22Rv1 (cell line): ENCODE data around the gene EIF3K.
"Not testable (repeated sequence)": the region's sequence is repeated elsewhere in the genome, so short reads cannot be mapped to it uniquely, and the experiment has no call there.

Source experiments
- H3K27ac ChIP-seq: fragments of 450-650 bp; 2 replicates; pipeline ENCODE4 v1.5.1; 2017
- ZFX ChIP-seq: fragments of 450-650 bp; IDR thresholded peaks from 2 replicates; pipeline ENCODE4 v1.6.1; 2017; ENCODE audit warnings: antibody characterized with exemption, borderline replicate concordance
- TF ChIP-seq, protein P1 (sequence below): fragments of 450-650 bp; IDR thresholded peaks from 2 replicates; pipeline ENCODE4 v1.5.1; 2017; ENCODE audit warnings: mild to moderate bottlenecking

EIF3K gene

DNA sequence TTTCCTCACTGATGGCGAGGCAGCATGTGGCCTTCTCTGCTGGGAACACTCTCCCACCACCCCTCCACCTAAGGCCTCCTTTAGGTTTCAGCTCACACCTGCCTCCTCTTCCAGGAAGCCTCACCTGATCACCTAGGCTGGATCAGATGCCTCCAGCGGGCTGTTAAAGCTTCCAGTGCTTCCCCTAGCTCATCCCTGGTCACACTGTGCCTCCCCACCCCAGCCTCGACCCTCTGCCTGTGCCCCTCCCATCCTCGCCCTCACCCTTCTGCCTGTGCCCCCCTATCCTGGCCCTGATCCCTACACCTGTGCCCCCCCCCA lies 35.0 kb upstream of the EIF3K start:
- no peak for TF ChIP-seq ZFX
- TF ChIP-seq, protein P1, sequence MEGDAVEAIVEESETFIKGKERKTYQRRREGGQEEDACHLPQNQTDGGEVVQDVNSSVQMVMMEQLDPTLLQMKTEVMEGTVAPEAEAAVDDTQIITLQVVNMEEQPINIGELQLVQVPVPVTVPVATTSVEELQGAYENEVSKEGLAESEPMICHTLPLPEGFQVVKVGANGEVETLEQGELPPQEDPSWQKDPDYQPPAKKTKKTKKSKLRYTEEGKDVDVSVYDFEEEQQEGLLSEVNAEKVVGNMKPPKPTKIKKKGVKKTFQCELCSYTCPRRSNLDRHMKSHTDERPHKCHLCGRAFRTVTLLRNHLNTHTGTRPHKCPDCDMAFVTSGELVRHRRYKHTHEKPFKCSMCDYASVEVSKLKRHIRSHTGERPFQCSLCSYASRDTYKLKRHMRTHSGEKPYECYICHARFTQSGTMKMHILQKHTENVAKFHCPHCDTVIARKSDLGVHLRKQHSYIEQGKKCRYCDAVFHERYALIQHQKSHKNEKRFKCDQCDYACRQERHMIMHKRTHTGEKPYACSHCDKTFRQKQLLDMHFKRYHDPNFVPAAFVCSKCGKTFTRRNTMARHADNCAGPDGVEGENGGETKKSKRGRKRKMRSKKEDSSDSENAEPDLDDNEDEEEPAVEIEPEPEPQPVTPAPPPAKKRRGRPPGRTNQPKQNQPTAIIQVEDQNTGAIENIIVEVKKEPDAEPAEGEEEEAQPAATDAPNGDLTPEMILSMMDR = no peak
- H3K27ac ChIP-seq = no peak overlapping the region

GRCh38 chr19:38587562-38587961 lies 31.4 kb upstream of the EIF3K start:
- TF ChIP-seq ZFX = no peak
- TF ChIP-seq, protein P1 = no peak
- no peak overlapping the region for H3K27ac ChIP-seq

- TF ChIP-seq ZFX = no peak
- TF ChIP-seq, protein P1 = no peak
- no peak overlapping the region for H3K27ac ChIP-seq
These were observed 30.9 kb upstream of the EIF3K start for GRCh38 chr19:38588041-38588440.

- TF ChIP-seq, protein P1 = no peak
- TF ChIP-seq ZFX = no peak
- no peak overlapping the region for H3K27ac ChIP-seq
These were observed 26.0 kb upstream of the EIF3K start for GRCh38 chr19:38592940-38593339.

GRCh38 chr19:38596057-38596981 lies 22.7 kb upstream of the EIF3K start:
- peak overlapping the region; percentile 90 for H3K27ac ChIP-seq

DNA sequence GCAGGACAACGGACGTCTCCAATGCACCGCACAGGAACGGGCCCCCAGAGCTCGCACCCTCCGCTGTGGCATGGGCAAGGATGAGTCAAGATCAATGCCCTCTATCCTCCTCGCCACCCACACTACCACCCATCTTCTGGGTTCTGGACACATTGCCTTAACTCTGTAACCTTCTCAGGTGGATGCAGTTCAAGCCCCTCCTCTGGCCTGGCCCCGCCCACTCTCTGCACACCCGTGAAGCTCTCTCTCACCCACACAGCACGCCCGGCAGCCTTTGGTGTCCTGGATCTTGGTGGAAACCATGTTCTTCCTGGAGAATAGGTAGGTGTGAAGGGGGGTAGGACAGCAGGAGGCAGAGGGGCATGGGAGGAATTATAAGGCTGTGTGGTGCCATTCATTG lies 21.9 kb upstream of the EIF3K start:
- peak overlapping the region; percentile 90 for H3K27ac ChIP-seq
- TF ChIP-seq, protein P1 = no peak
- TF ChIP-seq ZFX = no peak

More at GRCh38 chr19:38596057-38596981, 22.7 kb upstream of the EIF3K start:
- TF ChIP-seq, protein P1 = peak; percentile 19
- TF ChIP-seq ZFX = no peak

- H3K27ac ChIP-seq = no peak overlapping the region
- TF ChIP-seq ZFX = no peak
- TF ChIP-seq, protein P1 = no peak
These were observed 19.3 kb upstream of the EIF3K start for GRCh38 chr19:38599722-38600121.

DNA sequence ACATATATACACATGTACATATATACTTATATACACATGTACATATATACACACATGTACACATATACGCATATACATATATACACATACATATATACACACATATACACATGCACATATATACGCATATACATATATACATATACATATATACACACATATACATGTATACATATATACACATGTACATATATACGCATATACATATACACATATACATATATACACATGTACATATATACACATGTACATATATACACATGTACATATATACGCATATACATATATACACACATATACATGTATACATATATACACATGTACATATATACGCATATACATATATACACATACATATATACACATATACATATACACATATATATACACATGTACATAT lies 16.1 kb upstream of the EIF3K start:
- H3K27ac ChIP-seq = not testable (repeated sequence)
